ENCODE data around the gene NPLOC4. TPM values are rescaled to one million over a fixed set of nuclear protein-coding genes. Genes with fewer than 3 reads are reported as not detected.

Gene NPLOC4
- total and polyA plus RNA-seq, 9 of the 15 experiments (the other 6 are each of a cell fraction or from before 2014, with no cell fraction given), result 1.5 to 116 (median 64.5) TPM

GRCh38 chr17:81514739-81515529, 122.0 kb downstream of the NPLOC4 start (continued):
- TF ChIP-seq ARID4B (CRISPR knock-in tag; IDR thresholded peaks at IDR 0.05) (peak; percentile 54; the same call in 1 of the 2 replicates), ELF1 (tag; IDR thresholded peaks at IDR 0.05) (peak; percentile 58), TCF7L2 (IDR thresholded peaks at IDR 0.05; ENCODE audit: low read depth, low read length) (no peak), MAZ (CRISPR knock-in tag; conservative IDR thresholded peaks at IDR 0.05 in 1 of 2, IDR thresholded peaks at IDR 0.05 in 1 of 2) (peak in 1 of 2 experiments; percentile 31; a peak in 2 of 4 replicates), KDM1A (IDR thresholded peaks at IDR 0.05) (0 out of 4 replicates have a peak, but pooled peaks of 1 of the 2 experiments have one; percentile 21), MAX (CRISPR knock-in tag; IDR thresholded peaks at IDR 0.05) (0 out of 2 replicates have a peak, but pooled peaks have one; percentile 33), TBP (optimal IDR thresholded peaks at IDR 0.05; ENCODE audit: low read depth, low read length) (no peak), NKRF (IDR thresholded peaks at IDR 0.05; ENCODE audit: borderline replicate concordance) (no peak), MTA3 (IDR thresholded peaks at IDR 0.05; ENCODE audit: borderline replicate concordance) (0 out of 2 replicates have a peak, but pooled peaks have one; percentile 10), ZNF239 (CRISPR knock-in tag; IDR thresholded peaks at IDR 0.05) (no peak), FOXA3 (CRISPR knock-in tag; conservative IDR thresholded peaks at IDR 0.05 in 1 of 2, IDR thresholded peaks at IDR 0.05 in 1 of 2) (no peak)
- TF ChIP-seq, protein P1, sequence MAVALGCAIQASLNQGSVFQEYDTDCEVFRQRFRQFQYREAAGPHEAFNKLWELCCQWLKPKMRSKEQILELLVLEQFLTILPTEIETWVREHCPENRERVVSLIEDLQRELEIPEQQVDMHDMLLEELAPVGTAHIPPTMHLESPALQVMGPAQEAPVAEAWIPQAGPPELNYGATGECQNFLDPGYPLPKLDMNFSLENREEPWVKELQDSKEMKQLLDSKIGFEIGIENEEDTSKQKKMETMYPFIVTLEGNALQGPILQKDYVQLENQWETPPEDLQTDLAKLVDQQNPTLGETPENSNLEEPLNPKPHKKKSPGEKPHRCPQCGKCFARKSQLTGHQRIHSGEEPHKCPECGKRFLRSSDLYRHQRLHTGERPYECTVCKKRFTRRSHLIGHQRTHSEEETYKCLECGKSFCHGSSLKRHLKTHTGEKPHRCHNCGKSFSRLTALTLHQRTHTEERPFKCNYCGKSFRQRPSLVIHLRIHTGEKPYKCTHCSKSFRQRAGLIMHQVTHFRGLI (CRISPR knock-in tag; IDR thresholded peaks at IDR 0.05), result no peak
- TF ChIP-seq, protein P2, sequence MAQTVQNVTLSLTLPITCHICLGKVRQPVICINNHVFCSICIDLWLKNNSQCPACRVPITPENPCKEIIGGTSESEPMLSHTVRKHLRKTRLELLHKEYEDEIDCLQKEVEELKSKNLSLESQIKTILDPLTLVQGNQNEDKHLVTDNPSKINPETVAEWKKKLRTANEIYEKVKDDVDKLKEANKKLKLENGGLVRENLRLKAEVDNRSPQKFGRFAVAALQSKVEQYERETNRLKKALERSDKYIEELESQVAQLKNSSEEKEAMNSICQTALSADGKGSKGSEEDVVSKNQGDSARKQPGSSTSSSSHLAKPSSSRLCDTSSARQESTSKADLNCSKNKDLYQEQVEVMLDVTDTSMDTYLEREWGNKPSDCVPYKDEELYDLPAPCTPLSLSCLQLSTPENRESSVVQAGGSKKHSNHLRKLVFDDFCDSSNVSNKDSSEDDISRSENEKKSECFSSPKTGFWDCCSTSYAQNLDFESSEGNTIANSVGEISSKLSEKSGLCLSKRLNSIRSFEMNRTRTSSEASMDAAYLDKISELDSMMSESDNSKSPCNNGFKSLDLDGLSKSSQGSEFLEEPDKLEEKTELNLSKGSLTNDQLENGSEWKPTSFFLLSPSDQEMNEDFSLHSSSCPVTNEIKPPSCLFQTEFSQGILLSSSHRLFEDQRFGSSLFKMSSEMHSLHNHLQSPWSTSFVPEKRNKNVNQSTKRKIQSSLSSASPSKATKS (CRISPR knock-in tag; IDR thresholded peaks at IDR 0.05), result no peak
- TF ChIP-seq, protein P3, sequence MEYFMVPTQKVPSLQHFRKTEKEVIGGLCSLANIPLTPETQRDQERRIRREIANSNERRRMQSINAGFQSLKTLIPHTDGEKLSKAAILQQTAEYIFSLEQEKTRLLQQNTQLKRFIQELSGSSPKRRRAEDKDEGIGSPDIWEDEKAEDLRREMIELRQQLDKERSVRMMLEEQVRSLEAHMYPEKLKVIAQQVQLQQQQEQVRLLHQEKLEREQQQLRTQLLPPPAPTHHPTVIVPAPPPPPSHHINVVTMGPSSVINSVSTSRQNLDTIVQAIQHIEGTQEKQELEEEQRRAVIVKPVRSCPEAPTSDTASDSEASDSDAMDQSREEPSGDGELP (CRISPR knock-in tag; IDR thresholded peaks at IDR 0.05; ENCODE audit: borderline replicate concordance), result peak; percentile 52; the same call in 1 of the 2 replicates

Data from K562 (cell line).